ENCODE data around the gene PPP1R9A. TPM values are rescaled to one million over a fixed set of nuclear protein-coding genes. Genes with fewer than 3 reads are reported as not detected.
"Not testable (repeated sequence)": the region's sequence is repeated elsewhere in the genome, so short reads cannot be mapped to it uniquely, and the experiment has no call there.

The PPP1R9A gene
- total RNA-seq, 2 experiments from 2014 or later = 0.07 TPM; not detected in 1

GRCh38 chr7:94973844-94974243 lies 66.5 kb downstream of the PPP1R9A start:
- no peaks in the 10 kb centered on the region for H3K9me3 Mint-ChIP-seq (ENCODE audit: low read depth)
- no peaks in the 10 kb centered on the region for H3K4me1 Mint-ChIP-seq
- no peaks in the 10 kb centered on the region for H3K36me3 Mint-ChIP-seq
- no peak overlapping the region for H3K4me3 Mint-ChIP-seq
- DNase-seq (no peak), ATAC-seq (no peak)
- CTCF ChIA-PET = no interaction called here
- no peak overlapping the region for H3K27ac Mint-ChIP-seq
- H3K27me3 Mint-ChIP-seq = no peaks in the 10 kb centered on the region

GRCh38 chr7:94974423-94974822 lies 67.0 kb downstream of the PPP1R9A start:
- DNase-seq (no peak), ATAC-seq (no peak)
- Mint-ChIP-seq H3K36me3 (no peaks in the 10 kb centered on the region), H3K4me3 (no peak overlapping the region), H3K27me3 (no peaks in the 10 kb centered on the region), H3K27ac (no peak overlapping the region), H3K9me3 (ENCODE audit: low read depth) (no peaks in the 10 kb centered on the region), H3K4me1 (no peaks in the 10 kb centered on the region)
- CTCF ChIA-PET = no interaction called here

DNA sequence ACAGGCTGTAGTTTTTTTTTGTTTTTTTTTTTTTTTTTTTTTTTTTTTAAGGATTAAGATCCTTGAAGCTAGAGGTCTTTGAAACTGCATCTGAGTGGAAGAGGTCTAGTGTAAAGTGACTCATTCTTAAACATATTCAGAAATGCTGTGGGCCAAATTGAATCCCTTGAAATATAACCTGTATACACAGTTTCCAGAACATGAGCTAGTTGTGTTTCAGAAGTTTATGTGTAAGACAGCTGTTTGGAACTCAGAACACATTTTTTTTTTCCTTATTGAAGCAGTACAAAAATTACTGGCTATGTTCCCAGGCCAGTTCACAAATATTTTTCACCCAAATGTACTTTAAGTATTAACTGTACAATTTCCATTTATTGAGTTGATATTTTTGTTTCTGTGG lies 67.9 kb downstream of the PPP1R9A start:
- H3K36me3 Mint-ChIP-seq = no peaks in the 10 kb centered on the region
- DNase-seq (no peak), ATAC-seq (no peak)
- H3K27me3 Mint-ChIP-seq = no peaks in the 10 kb centered on the region
- no peaks in the 10 kb centered on the region for H3K4me1 Mint-ChIP-seq
- H3K27ac Mint-ChIP-seq = no peak overlapping the region
- H3K9me3 Mint-ChIP-seq (ENCODE audit: low read depth) = no peaks in the 10 kb centered on the region
- CTCF ChIA-PET = no interaction called here
- no peak overlapping the region for H3K4me3 Mint-ChIP-seq

- CTCF ChIA-PET = interaction anchor here (0.6 kb wide), 1 partner anchor 14 kb away, joined by 3 read pairs; no protein-coding TSS in a partner anchor
- Mint-ChIP-seq H3K27ac (no peak overlapping the region), H3K4me3 (no peak overlapping the region), H3K27me3 (no peaks in the 10 kb centered on the region), H3K9me3 (ENCODE audit: low read depth) (peaks cover 4% of the 10 kb centered on the region), H3K4me1 (no peaks in the 10 kb centered on the region), H3K36me3 (no peaks in the 10 kb centered on the region)
- ATAC-seq (no peak), DNase-seq (no peak)
These were observed 73.2 kb downstream of the PPP1R9A start for GRCh38 chr7:94980418-94981142.

DNA sequence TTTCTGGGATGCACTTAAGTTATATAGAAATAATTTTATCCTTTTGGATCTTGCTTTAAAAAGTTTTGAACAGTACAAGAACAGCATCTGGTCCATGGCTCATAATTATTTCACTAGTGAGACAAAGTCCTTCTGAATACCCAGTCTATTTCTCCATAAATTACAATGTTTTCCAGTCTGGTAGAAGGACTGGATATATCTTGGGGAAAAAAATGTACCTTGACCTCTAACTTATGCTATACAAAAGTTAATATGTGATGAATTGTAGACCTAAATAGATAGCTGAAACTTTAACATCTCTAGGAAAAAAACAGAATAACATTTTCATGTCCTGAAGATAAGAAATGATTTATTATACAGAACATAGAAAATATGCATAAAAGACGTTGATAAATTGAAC lies 88.5 kb downstream of the PPP1R9A start:
- Mint-ChIP-seq H3K9me3 (ENCODE audit: low read depth) (no peaks in the 10 kb centered on the region), H3K4me1 (no peaks in the 10 kb centered on the region), H3K36me3 (no peaks in the 10 kb centered on the region), H3K27me3 (no peaks in the 10 kb centered on the region), H3K4me3 (no peak overlapping the region), H3K27ac (no peak overlapping the region)
- no peak for ATAC-seq
- no peak for DNase-seq
- CTCF ChIA-PET = no interaction called here

GRCh38 chr7:94996369-94996768 lies 89.0 kb downstream of the PPP1R9A start:
- CTCF ChIA-PET = interaction anchor here (0.7 kb wide), 1 partner anchor 41 kb away, joined by 3 read pairs; no protein-coding TSS in a partner anchor
- DNase-seq = no peak
- no peak overlapping the region for H3K27ac Mint-ChIP-seq
- no peaks in the 10 kb centered on the region for H3K36me3 Mint-ChIP-seq
- H3K9me3 Mint-ChIP-seq (ENCODE audit: low read depth) = no peaks in the 10 kb centered on the region
- H3K27me3 Mint-ChIP-seq = no peaks in the 10 kb centered on the region
- H3K4me3 Mint-ChIP-seq = no peak overlapping the region
- H3K4me1 Mint-ChIP-seq = no peaks in the 10 kb centered on the region
- ATAC-seq = no peak

GRCh38 chr7:94997547-94997946 lies 90.2 kb downstream of the PPP1R9A start:
- H3K4me3 Mint-ChIP-seq = no peak overlapping the region
- H3K36me3 Mint-ChIP-seq = no peaks in the 10 kb centered on the region
- DNase-seq (no peak), ATAC-seq (no peak)
- no peaks in the 10 kb centered on the region for H3K27me3 Mint-ChIP-seq
- no peaks in the 10 kb centered on the region for H3K4me1 Mint-ChIP-seq
- CTCF ChIA-PET = no interaction called here
- H3K27ac Mint-ChIP-seq = no peak overlapping the region
- no peaks in the 10 kb centered on the region for H3K9me3 Mint-ChIP-seq (ENCODE audit: low read depth)

DNA sequence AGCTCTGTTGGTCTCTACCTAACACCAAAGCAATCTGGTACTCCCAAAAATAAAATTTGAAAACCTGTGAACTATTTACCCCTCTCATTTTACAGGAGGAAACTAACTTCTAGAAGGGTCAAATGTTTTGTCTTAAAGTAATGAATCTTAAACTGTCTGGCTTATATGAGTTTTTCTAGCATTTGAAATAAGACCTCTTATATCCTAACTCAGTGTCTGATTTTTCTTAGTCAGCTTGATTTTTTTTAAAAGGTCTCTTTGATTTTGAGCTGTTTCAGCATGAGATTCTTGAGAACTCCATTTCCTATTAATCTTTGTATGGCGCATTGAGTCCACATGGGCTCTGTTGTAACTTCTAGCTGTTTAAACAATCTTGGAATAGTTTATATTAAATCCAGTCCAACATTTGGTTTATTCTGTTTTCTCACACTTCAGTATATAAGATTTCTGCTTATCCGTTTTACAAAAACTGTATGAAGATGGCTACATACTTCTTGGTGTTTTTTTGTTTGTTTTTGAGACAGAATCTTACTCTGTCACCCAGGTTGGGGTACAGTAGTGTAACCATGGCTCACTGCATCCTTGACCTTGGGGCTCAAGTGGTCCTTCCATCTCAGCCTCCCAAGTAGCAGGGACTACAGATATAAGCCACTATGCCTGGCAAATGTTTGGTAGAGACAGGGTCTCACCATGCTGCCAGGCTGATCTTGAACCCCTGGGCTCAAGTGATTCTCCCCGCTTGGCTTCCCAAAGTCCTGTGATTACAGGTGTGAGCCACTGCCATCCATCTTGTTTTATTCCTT lies 91.1 kb downstream of the PPP1R9A start:
- Mint-ChIP-seq H3K4me3 (no peak overlapping the region), H3K4me1 (no peaks in the 10 kb centered on the region), H3K9me3 (ENCODE audit: low read depth) (no peaks in the 10 kb centered on the region), H3K27me3 (no peaks in the 10 kb centered on the region), H3K36me3 (no peaks in the 10 kb centered on the region), H3K27ac (no peak overlapping the region)
- CTCF ChIA-PET = no interaction called here
- ATAC-seq = no peak
- DNase-seq = no peak

DNA sequence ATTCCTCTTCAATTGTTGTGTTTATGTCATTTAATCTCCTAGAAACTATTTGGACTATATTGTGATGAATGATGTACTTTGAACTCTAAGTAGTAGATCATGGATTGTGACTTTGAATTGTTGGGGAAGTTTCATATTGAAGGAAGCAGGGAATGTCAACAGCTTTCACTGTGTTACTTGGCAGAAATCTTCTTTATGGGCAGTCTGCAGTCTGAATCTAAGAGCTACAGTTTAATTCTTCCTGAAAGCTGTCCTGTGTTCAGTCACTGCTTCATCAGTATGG lies 91.6 kb downstream of the PPP1R9A start:
- no peak for ATAC-seq
- H3K27me3 Mint-ChIP-seq = no peaks in the 10 kb centered on the region
- CTCF ChIA-PET = no interaction called here
- H3K27ac Mint-ChIP-seq = no peak overlapping the region
- H3K4me1 Mint-ChIP-seq = no peaks in the 10 kb centered on the region
- no peaks in the 10 kb centered on the region for H3K36me3 Mint-ChIP-seq
- no peak for DNase-seq
- H3K9me3 Mint-ChIP-seq (ENCODE audit: low read depth) = no peaks in the 10 kb centered on the region
- no peak overlapping the region for H3K4me3 Mint-ChIP-seq

DNA sequence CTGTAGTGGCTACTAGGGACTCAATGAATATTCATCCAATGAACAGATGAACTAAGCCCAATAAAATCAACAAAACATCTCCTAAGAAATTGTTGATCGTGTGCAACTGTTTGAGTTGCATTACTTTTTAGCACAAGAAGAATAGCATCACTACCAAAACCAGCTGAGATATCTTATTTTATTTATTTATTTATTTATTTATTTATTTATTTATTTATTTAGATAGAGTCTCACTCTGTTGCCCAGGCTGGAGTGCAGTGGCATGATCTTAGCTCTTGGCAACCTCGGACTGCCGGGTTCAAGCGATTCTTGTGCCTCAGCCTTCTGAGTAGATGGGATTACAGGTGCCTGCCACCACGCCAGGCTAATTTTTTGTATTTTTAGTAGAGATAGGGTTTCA lies 92.2 kb downstream of the PPP1R9A start:
- H3K4me3 Mint-ChIP-seq; H3K27me3 Mint-ChIP-seq; H3K27ac Mint-ChIP-seq; H3K9me3 Mint-ChIP-seq (ENCODE audit: low read depth); ATAC-seq; H3K4me1 Mint-ChIP-seq; H3K36me3 Mint-ChIP-seq; DNase-seq; CTCF ChIA-PET: not testable (repeated sequence)

GRCh38 chr7:95001258-95001657 lies 93.9 kb downstream of the PPP1R9A start:
- Mint-ChIP-seq H3K9me3 (ENCODE audit: low read depth) (no peaks in the 10 kb centered on the region), H3K4me1 (no peaks in the 10 kb centered on the region), H3K36me3 (no peaks in the 10 kb centered on the region), H3K27me3 (no peaks in the 10 kb centered on the region), H3K4me3 (no peak overlapping the region), H3K27ac (no peak overlapping the region)
- ATAC-seq = no peak
- DNase-seq = no peak
- CTCF ChIA-PET = no interaction called here

DNA sequence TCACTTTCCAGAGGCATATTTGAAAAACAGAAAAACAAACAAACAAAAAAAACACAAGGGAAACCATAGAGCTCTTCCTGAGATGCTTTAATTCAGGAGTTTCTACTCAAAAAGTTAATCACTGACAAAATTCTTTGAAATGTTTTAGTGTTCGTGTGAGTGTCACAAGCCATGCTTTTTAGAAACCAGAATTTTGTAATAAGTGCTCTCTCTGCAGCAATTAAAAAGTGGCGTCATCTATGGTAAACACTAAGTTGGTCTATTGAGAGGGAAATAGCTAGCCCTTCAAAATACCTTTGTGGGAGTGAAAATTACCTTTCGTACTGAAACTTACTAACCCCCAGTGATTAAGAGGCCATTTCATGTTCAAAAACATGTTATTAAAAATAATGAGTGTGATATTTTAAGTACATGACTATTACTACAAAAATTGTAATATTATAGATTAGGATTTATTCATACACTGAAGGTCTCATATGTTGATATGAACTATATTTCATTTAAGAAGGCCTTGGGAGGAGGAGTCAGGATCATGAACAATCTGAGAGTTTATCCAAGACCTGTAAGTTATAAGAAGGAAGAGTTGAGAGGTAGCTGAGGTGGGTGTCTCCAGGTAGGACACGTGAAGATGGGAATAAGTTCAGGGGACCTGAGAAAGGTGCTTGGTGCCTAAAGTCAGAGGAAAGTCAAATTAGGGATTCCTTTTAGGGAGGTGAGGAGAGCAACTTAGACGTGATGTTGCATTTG lies 94.6 kb downstream of the PPP1R9A start:
- Mint-ChIP-seq H3K4me1 (no peaks in the 10 kb centered on the region), H3K27ac (no peak overlapping the region), H3K36me3 (no peaks in the 10 kb centered on the region), H3K4me3 (no peak overlapping the region), H3K9me3 (ENCODE audit: low read depth) (no peaks in the 10 kb centered on the region), H3K27me3 (no peaks in the 10 kb centered on the region)
- ATAC-seq (no peak), DNase-seq (no peak)
- CTCF ChIA-PET = no interaction called here

GRCh38 chr7:95002775-95003174 lies 95.4 kb downstream of the PPP1R9A start:
- CTCF ChIA-PET = no interaction called here
- no peak for DNase-seq
- no peaks in the 10 kb centered on the region for H3K27me3 Mint-ChIP-seq
- no peaks in the 10 kb centered on the region for H3K36me3 Mint-ChIP-seq
- no peak overlapping the region for H3K4me3 Mint-ChIP-seq
- no peak overlapping the region for H3K27ac Mint-ChIP-seq
- no peaks in the 10 kb centered on the region for H3K4me1 Mint-ChIP-seq
- H3K9me3 Mint-ChIP-seq (ENCODE audit: low read depth) = no peaks in the 10 kb centered on the region
- no peak for ATAC-seq
